Globus pallidus (tissue), 1 donor: ENCODE data around the gene CRAMP1.

Experiments
- DNase-seq: peaks from one replicate; pipeline ENCODE4 v3.0.0-alpha.2; 2015; ENCODE audit warnings: low spot score

CRAMP1 gene

DNA sequence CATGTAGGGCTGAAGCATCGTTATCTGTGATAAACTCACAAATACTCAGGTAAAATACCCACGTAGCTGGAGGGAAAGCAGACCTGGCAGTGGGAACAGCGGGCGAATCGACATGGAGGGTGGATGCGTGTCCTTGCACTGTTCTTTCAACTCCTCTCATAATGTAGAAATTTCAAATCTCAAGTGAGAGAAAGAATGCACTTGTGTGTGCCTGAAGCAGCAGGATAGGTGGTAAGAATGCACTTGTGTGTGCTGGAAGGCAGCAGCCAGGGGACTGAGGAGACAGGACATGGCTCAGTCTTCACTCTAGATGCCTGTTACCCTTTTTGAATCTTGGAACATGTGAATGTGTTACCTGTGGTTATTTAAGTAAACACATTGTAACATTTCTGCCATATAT lies 10.7 kb upstream of the CRAMP1 start:
- DNase-seq, result no peak

DNA sequence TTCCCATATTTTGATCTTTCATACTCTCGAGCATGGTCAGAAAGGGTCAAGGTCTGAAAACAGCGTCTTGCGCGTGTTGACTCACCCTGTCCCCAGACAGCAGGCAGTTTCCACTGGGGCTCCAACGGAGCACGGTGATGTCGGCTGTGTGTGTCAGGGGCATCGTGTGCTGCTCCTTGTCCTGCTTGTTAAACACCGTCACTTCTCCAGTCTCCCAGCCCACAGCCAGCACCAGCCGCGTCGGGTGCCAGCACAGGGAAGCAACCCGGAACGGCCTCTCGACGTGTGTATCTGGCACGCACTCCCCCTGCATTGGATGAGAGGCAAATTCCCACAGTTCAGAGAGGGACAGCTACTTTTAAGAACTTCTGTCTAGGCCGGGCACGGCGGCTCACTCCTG lies 9.9 kb upstream of the CRAMP1 start:
- no peak for DNase-seq

DNA sequence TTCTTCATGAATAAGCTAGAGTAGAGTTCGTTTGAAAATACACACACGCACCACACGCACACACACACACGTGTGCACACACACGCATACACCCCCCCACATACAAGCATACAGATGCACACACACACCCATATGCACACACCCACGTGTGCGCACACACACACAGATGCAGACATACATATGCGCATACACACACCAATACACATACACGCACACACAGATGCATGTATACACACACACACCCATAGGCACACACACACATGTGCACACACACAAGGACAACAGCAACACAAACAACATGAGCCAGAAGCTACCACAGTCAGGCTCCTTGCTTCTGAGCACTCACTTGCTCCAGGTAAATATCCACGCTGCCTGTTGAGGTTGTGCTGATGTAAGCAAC lies 5.4 kb upstream of the CRAMP1 start:
- DNase-seq, result no peak

DNA sequence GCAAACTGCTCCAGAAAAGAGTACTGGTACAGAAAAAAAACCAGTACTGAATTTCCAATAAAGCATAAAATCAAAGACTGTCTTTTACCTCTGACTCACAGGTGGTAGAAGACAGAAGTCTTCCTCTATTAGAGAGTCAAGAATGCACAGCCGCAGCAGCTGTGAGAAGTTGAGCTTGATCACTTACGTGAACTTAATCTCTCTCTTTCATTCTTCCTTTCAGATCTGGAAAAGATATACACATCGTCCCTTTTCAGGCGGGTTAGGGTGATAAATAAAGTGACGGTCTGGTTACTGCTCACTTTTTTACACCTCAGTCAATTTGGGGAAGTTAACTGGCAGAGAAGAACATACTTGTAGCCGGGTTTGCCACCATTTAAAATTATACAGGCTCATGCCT lies 4.2 kb upstream of the CRAMP1 start:
- DNase-seq, result no peak

DNA sequence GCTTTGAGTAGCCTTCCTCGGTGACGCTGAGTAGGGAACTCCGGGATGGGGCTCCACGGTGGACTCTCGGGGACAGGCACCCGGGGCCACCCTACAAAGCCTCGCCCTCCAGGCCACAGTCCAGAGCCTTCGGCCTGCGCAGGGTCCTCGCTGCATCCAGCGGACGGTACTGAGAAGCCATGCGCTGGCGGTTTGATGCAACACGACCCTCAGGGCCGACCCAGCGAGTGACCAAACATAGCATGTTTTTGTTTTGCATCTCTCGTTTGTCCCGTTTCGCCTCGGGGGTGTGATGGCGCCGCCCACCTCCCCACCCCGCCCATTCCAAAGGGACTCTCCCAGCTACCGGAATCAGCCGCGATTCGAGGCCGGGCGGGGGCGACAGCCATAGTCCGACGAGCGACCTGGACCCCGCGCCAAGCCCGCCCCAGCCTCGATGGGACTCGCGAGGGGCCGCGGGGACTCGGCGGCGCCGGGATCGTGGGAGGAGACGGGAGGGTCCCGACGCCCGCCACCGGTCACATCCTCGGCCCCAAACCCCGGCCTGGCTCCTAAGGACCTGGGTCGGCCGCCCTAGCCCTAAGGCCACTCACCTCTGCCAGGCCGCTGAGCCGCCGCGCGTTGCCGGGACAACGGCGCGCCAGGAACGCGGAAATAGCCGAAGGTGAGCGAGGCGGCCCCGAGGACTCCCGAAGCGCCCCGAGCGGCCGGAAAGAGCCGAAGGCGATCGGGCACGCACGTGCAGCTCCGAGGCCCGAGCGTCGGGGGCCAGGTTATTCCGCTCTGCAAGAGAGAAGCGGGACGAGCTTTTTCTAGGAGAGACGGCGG lies 1.9 kb upstream of the CRAMP1 start:
- DNase-seq, result peak; percentile 55

DNA sequence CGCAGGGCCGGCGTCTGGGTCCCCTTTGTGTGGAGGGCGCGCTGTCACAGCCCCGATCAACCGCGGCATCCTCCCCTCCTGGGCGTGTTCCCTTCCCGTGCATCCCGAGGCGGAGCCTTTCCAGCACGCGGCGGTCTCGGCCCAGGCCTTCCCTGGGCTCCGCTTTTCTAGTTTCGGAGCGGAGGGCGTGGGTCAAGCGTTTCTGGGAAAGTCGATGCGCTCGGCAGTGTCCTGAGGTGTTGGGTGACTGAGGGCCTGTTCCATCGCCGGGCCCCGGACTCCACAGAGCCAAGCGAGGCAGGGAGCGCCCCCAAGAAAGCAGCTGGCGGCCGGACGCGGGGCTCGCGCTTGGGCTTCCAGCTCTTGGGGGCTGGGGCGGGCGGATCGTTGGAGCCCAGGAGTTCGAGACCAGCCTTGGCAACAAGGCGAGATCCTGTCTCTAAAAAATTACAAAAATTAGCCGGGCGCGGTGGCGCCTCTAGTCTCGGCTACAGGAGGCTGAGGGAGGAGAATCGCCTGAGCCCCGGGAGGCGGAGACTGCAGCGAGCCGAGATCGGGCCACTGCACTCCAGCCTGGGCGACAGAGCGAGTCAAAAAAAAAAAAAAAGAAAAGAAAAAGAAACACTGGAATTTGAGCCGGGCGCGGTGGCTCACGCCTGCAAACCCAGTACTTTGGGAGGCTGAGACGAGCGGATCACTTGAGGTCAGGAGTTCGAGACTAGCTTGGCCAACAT lies 1.1 kb upstream of the CRAMP1 start:
- DNase-seq, result no peak

DNA sequence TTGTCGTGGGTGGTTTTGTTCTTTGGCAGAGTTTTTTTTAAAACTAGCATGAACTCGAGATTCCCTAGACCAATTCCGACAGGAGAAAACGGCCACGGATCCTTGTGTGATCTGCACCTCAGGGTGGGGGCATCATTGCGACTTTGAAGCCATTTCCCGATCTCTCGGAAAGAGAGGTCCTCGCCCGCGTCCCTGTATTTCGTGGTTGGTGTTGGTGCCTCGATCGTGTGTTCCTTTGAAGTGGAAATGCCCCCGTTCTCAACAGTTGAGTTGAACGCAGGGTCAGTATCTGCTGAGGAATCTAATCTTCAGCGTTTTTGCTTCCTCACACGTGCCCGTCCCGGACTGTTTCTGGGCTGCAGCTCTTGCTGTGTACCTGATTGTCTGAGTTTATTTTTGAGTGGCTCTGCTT lies 1.1 kb downstream of the CRAMP1 start:
- DNase-seq, result no peak

DNA sequence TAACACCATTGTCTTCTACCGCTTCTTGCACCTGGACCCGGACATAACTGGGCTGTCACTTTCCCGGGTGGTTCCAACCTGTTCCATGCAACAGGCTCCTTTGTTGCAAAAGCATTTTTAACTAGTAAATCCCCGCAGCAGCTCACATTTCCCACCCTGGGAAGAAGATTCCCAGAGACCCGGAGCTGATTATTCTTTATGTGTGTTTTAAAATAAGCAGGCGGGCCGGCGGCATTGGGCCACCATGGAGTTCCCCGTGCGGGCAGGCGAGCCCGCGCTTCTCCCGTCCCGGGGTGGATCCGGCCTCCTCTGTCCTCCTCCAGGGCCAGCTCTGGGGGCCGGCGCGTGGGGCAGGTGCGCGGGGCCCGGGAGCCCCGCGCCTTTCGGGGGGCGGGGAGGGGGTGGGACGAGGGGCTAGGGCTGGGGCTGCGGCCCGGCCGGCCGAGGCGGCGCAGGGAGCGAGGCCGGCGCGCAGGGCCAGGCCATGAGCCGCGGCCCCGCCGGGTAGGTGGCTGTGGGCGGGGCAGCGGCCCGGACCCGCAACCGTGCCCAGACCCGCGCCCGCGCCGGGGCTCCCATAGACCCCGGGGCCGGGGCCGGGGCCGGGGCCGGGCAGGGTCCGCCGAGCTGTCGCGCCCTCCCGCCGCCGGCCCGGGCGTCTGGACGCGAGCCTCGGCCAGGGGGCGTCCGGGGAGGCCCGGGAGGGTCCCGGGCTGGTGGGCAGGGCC lies 1.7 kb downstream of the CRAMP1 start:
- no peak for DNase-seq

DNA sequence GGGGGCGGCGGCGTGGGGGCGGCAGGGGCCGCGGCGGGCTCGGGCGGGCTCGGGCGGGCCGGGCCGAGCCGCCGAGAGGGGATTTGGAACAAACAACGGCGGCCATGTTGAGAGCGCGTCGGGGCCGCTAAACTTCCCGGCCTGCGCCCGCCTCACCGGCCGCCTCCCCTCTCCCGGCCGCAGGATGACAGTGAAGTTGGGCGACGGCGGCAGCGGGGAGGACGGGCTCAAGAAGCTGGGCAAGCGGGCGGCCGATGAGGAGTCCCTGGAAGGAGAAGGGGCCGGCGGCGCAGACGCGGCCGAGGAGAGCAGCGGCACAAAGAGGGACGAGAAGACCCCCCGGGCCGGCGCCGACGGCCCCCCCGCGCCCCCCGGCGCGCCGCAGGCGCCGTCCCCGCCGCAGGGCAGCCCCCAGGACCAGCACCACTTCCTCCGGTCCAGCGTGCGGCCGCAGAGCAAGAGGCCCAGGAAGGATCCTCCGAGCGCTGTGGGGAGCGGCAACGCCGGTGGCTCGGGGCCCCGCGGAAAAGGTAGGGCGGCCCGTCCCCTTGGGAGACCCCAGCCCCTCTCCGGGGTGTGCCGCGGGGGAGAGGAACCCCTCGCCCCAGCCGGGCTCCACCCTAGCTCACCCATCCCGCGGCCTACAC lies 2.4 kb downstream of the CRAMP1 start:
- no peak for DNase-seq

DNA sequence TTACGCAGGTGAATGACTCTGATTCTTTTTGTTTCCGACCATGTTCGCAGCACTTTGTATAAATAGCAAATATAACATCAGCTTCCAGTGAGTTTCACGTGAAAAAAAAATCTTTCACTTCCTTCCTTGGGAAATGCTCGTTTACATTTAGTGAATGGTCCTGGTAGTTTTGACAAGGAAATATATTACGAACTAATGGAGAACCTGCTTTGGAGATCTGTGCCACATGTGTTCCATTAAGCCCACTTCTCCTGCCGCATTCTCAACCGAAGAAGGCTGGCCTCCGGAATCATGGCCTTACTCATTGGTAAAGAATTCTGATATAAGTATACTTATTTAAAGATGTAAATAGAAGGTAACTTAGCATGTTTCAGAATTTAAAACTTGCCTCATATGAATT lies 3.6 kb downstream of the CRAMP1 start:
- no peak for DNase-seq

DNA sequence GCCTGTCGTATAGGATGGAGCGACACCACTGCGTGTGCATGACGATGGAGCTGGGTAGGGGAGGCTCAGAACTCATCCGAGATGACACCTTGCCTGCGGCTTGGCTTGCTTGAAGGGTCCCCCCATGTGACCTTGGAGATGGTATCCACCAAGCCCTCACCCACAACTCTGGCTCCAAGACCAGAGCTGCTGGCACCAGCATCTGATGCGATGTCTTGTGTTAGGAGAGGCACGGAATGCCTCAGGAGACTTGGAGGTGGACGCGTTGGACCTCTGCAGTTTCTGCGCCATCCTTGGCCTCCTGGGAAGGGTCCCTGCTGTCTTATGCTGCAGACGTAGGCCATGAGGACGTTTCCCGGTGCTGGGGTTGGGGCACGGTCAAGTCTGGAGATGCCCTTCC lies 7.8 kb downstream of the CRAMP1 start:
- no peak for DNase-seq

DNA sequence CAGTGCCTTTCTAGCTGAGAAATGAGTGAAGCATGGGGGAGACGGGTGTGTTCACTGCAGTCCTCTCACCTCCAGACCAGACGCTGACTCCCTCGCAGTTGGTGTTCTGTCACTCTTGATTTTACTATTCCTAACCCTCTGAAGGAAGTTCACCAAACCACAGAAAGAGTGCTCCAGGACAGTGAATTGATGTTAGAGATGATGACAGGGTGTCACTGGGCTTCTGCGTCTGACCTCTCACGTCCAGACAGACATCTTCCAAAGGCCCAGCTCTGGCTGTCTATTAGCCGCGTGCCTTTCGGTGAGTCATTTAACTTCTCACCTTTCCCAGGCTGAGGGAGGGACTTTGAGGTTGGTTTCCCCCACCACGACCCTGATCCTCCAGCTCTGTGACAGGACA lies 8.2 kb downstream of the CRAMP1 start:
- no peak for DNase-seq

DNA sequence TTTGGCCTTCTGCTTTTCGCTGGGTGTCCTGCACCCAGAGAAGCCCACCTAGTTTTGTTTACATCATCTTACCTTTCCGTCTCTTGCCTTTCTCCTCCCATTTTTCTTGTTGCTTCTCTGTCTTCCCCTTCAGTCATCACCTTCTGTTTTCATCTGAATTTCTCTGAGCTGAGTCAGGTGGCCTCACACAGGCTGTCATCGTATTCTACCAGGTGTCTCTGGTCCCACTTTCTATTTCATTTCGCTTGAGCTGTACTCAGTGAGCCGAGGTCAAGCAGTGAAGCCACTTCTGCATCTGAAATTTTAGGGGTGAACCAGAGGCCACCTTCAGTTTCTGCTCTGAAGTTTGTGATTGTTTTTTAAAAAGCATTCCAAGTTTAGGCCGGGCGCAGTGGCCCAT lies 9.7 kb downstream of the CRAMP1 start:
- no peak for DNase-seq

DNA sequence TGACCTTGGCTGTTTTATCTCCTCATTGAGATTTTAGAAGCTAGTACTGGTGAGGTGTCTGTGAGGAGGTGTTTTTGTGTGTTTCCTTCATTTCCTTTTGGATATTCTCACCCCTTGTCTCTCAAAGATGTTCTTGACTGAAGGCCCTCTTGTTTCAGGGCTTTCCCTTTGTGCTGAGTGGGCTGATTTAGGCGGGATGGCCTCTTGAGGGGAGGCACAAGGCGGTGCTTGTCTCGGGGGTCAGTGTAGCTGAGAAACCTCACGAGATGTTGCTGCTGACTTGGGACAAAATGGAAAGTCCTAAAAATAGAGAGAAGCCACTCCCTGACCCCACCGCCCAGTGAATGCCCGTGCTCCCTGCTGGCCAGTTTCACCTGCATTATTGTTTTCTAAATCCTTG lies 14.2 kb downstream of the CRAMP1 start:
- DNase-seq, result no peak

DNA sequence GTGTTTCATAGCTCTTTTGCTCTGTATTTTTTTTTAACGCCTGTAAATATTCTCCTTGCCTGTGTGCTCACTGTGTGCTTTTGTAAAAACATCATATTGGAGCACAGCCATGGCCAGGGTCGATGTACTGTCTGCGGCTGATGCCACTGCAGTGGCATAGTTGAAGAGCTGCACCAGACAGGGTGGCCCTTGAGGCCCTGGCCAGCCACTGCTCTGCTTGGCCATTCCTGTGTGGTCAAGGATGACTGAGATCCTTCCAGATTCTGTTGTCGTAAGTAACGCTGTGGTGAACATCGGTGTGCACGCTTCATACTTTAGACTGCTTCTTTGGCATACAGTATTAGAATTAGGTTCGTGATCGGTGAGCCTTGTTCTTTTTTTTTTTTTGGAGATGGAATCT lies 14.6 kb downstream of the CRAMP1 start:
- no peak for DNase-seq

DNA sequence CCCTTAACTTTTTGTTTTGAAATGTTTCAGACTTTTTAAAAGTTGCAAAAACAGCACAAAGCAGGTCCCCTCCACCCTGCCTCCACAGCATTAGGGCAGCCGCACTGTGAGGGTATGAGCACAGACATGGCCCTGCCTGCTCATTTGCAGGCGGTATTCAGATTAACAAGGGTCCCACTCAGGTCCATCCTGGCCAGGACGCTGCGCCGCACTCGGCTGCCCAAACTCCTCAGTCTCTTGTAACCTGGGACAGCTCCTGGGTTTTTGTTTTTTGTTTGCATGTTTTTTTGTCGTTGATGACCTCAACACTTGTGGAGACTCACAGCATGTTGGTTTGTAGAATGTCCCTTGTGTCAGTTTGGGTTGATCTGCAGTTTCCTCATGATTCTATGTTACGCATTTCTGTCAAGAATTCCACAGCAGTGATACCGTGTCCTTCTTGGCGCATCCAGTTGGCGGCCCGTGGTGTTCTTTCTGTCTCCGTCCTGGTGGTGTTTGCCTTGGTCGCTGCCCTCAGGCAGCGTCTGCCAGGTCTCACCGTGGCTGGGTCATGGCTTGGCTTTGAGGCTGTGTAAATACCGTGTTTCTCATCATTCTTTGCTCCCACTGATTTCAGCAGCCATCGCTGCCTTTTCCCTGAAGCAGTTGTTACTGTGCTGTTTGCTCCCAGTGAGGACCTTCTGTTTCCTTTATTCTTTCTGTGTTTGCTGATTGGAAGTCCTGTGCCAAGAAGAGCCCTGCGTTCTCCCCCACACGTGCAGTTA lies 18.5 kb downstream of the CRAMP1 start:
- no peak for DNase-seq

DNA sequence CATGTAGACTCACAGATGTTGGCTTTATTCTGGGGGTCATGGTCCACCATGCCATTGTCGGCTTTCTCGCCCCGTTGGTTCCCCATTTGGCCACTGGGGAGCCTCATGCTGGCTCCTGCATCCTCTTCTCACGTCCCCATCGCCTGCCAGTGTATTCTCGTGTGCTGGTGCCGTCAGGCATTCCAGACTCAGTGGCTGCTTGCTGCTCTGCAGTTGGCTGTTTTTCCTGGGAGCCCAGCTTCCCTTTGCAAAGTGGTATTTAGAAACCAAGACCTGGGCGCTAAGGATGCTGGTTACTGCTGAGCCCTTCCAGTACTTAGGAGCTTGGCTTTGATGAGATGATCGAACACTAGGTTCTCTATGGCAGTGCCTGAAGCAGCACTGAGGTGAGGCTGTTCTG lies 19.1 kb downstream of the CRAMP1 start:
- DNase-seq, result no peak

DNA sequence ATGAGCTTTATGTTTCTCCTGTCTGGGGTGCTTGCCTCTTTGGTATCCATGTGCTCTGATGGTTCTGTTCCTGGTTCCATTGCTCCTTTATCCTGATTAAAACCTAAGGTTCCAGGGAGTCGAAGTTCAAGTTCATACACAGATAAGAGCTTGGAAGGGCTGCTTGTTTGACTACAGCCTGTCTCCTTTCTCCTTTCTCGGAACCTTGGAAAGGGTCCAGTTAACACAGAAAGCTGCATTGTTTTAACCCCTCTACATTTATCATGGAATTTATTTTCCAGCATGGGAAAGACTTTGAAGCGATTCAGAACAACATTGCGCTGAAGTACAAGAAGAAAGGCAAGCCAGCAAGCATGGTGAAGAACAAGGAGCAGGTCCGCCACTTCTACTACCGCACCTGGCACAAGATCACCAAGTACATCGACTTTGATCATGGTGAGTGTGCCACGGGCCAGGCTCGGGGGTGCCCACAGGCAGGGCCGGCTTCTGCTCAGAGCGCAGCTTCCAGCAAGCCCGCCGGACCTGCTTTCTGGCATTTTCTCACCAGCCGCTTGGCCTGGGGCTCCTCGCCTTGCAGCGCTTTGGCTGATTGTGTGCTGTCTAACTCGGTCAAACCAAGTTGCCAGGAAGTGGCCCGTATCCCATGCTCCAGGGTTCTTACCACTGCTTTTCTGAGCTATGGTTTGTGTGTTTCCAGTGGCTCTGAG lies 19.9 kb downstream of the CRAMP1 start:
- DNase-seq, result peak; percentile 47

DNA sequence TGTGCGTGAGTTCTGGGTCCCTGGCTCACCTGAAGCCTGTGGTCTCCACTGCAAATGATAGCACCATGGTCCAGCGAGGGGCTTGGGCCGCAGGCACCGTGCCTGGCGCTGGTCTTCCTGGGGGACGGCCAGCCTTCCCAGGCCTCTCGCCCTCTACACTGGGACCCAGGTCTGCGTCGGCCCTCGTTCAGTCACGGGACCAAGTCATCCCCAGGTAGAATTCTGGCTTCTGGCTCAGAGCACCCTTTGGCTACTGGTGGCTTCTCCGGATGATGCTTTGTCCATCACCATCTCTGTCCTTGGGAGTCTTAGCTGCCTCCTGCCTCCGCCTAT lies 20.4 kb downstream of the CRAMP1 start:
- DNase-seq, result no peak

DNA sequence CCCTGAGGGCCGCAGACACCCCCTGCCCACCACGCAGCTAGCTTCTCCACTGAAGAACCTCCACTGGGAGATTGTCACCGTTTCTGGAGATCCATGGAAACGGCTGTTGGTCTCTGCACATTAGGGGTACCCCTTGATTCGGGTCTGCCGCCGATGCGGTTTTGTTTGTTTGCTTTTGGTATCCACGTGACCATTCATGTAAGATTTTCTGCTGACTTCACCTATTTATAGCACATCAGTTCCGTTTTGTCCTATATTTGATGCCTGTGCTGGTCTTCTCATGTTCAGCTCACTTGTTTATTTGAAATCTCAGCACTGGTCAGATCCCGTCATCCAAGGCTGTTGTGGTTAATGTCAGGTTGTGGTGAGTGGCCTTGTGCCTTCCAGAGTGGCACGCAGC lies 21.1 kb downstream of the CRAMP1 start:
- no peak for DNase-seq

DNA sequence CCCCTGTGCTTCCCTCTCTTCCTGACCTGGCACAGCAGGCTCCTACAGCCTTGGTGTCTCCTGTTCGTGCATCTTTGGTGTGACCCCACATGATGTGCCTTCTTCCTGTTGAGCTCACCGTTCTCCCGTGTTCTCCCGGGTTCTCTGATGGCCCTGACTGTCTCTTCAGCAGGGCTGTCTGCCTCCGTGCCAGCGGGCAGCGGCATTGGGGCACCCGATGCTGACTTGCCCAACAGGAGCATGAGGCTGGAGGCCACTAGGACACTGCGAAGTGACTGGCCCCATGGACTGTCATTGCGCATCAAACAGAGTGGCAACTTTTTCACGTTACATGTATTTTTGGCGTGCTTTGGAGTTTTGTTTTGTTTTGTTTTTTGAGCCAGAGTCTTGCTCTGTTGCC lies 22.4 kb downstream of the CRAMP1 start:
- no peak for DNase-seq
